GM21619 (cell line): Measurements from ENCODE around the gene CFAP157.

Experiments
- ATAC-seq: cut with Tn5 transposase; IDR thresholded peaks from one replicate; pipeline ENCODE4 v1.9.1; 2021; ENCODE audit not compliant: unreplicated experiment

The CFAP157 gene

DNA sequence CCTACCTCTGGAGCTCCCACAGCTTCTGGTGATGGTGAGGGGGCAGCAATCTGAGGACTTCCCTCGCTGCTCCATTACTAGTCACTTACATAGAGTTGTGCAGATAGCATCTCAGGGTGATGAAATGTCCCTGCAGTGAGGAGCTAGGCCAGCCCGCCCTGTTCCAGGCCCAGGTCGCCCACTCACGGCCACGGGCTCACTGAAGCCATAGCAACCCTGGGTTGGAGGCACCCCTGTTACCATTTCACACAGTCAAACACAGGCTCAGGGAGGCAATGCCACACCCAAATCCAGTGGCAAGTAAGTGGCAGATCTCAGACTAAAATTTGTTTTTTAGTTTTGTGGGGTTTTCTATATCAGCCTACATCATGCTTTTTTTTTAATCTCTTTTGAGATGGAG, 52.1 kb downstream of the CFAP157 start:
- ATAC-seq, result no peak

DNA sequence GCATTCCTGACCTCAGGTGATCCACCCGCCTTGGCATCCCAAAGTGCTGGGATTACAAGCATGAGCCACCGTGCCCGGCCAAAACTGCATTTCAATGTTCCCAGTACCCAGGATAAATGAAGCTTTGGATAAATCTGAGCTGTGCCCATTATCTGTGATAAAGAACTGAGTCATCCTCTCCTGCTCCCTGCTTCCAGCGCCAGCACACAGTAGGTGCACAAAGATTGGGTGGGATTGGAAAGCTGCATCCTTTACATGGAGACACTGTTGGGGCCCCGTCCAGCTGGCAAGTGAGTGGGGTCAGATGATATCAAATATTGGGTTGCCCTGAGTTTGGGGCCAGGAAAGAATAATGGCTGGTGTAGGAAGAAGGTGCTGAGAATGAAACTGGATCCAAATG, 54.3 kb downstream of the CFAP157 start:
- no peak for ATAC-seq

DNA sequence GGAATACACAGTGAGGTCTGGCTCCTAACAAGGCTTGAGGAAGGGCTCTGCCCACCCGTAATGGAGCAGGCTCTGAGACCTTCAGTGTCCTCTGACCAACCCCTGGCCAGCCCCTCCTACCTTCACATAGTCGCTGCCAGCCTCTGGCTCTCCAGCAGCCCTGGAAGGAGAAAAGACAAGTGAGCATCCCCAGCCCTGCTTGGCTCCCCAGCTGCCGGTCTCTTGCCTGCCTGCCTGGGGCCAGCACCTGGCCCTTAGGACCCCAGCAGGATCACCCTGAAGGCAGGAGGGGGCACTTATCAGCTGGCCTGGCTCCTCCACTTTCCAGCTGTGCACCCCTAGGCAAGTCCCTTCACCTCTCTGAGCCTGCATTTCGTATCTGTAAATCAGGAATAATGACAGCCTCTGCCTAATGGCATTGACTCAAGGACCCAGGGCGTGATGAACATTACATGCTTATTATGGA, 54.7 kb downstream of the CFAP157 start:
- ATAC-seq, result no peak

GRCh38 chr9:127762111-127762676, 55.4 kb downstream of the CFAP157 start:
- ATAC-seq, result no peak

GRCh38 chr9:127763918-127764384, 57.2 kb downstream of the CFAP157 start:
- ATAC-seq, result no peak

- ATAC-seq, result no peak
Measured at GRCh38 chr9:127765418-127765817, 58.6 kb downstream of the CFAP157 start.
